ENCODE measurements around the gene TRAK2.

- no peak for TF ChIP-seq EP300 (conservative IDR thresholded peaks at IDR 0.05; ENCODE audit: poor library complexity, severe bottlenecking)
- TF ChIP-seq CTCF (IDR thresholded peaks at IDR 0.05; ENCODE audit: poor library complexity, severe bottlenecking) = peak; percentile 21
- TF ChIP-seq EZH2 (IDR thresholded peaks at IDR 0.05; ENCODE audit: borderline replicate concordance, insufficient read depth, low read length, poor library complexity, severe bottlenecking) = no peak
- TF ChIP-seq SMC3 (conservative IDR thresholded peaks at IDR 0.05; ENCODE audit: poor library complexity) = no peak
- peak; percentile 39 for TF ChIP-seq REST (IDR thresholded peaks at IDR 0.05; ENCODE audit: borderline replicate concordance)
- no peak for TF ChIP-seq RAD21 (conservative IDR thresholded peaks at IDR 0.05)
- TF ChIP-seq POLR2AphosphoS5 (IDR thresholded peaks at IDR 0.05) = no peak
Measured at GRCh38 chr2:201452058-201452921, 1.0 kb upstream of the TRAK2 start.
